ENCODE results near the gene LEMD2. TPM values are rescaled to one million over a fixed set of nuclear protein-coding genes. Genes with fewer than 3 reads are reported as not detected.

Gene LEMD2
- polyA plus RNA-seq, 1 of the 3 experiments (the other 2 are of a cell fraction) = 56.5 TPM

DNA sequence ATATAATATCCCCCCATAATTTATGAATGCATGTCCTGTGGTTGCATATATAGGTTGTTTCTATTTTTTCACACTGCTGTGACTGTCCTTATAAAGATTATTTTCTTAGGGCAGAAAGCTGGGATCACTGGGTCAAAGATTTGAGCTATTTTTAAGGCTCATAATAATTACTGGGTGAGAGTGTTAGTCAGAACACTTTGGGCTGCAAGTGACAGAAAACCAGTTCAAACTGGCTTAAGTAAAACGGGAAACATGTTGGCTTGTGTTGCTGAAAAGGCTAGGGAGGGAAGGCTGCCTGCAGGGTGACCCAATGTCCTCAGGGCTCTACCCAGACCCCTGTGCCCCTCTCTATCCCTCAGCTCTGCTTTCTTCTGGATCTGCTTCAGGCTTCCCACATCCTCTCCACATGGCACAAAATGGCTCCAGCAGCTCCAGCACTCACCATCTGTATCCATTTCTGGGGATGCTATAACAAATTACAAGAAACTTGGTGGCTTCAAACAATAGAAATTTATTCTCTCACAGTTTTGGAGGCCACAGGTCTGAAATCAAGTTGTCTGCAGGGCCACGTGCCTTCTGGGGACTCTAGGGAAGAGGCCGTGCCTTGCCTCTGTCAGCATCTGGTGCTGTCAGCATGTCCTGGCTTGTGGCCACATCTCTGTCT, 48.0 kb upstream of the LEMD2 start:
- H3K4me2 ChIP-seq = no peak overlapping the region
- no peaks in the 10 kb centered on the region for H3K9me3 ChIP-seq
- no peak overlapping the region for H3K4me3 ChIP-seq (ENCODE audit: low read depth in 2 of 2, low read length in 1 of 2)
- peaks cover 20 to 30% of the 10 kb centered on the region in 2 experiments; a peak in 3 of 4 replicates for H3K4me1 ChIP-seq (ENCODE audit: control insufficient read depth in 1 of 2, insufficient read depth in 2 of 2, low read depth in 1 of 2, low read length in 1 of 2)
- no peak for DNase-seq
- CTCF ChIA-PET = interaction anchor here (2.4 kb wide), 1 partner anchor 65 kb away, joined by 9 read pairs; no protein-coding TSS in a partner anchor
- POLR2A ChIA-PET = no interaction called here
- H4K20me1 ChIP-seq (ENCODE audit: insufficient read depth) = no peaks in the 10 kb centered on the region
- WGBS (ENCODE audit: low lambda C conversion rate) = 92% methylated on average over 3 of the region's 3 CpGs
- no peak overlapping the region for H3K27ac ChIP-seq (ENCODE audit: low read depth in 2 of 2, low read length in 1 of 2)
- H3K36me3 ChIP-seq (replicated peaks in 1 of 2; ENCODE audit: control insufficient read depth in 1 of 2, insufficient read depth in 2 of 2, low read length in 1 of 2) = no peaks in the 10 kb centered on the region
- H3F3A ChIP-seq (replicated peaks; ENCODE audit: insufficient read depth) = peaks cover 11% of the 10 kb centered on the region
- H3K9ac ChIP-seq = no peak overlapping the region
- H3K79me2 ChIP-seq (ENCODE audit: insufficient read depth) = no peaks in the 10 kb centered on the region
- no peaks in the 10 kb centered on the region for H3K9me2 ChIP-seq
- TF ChIP-seq FOXM1 (IDR thresholded peaks at IDR 0.05; ENCODE audit: low read depth) = no peak
- no peak for TF ChIP-seq ELF1 (IDR thresholded peaks at IDR 0.05)
- TF ChIP-seq NFIC (IDR thresholded peaks at IDR 0.05; ENCODE audit: borderline replicate concordance) = no peak
- no peaks in the 10 kb centered on the region for H3K27me3 ChIP-seq (ENCODE audit: insufficient read depth)
- no peak overlapping the region for H2AFZ ChIP-seq (ENCODE audit: low read depth)

DNA sequence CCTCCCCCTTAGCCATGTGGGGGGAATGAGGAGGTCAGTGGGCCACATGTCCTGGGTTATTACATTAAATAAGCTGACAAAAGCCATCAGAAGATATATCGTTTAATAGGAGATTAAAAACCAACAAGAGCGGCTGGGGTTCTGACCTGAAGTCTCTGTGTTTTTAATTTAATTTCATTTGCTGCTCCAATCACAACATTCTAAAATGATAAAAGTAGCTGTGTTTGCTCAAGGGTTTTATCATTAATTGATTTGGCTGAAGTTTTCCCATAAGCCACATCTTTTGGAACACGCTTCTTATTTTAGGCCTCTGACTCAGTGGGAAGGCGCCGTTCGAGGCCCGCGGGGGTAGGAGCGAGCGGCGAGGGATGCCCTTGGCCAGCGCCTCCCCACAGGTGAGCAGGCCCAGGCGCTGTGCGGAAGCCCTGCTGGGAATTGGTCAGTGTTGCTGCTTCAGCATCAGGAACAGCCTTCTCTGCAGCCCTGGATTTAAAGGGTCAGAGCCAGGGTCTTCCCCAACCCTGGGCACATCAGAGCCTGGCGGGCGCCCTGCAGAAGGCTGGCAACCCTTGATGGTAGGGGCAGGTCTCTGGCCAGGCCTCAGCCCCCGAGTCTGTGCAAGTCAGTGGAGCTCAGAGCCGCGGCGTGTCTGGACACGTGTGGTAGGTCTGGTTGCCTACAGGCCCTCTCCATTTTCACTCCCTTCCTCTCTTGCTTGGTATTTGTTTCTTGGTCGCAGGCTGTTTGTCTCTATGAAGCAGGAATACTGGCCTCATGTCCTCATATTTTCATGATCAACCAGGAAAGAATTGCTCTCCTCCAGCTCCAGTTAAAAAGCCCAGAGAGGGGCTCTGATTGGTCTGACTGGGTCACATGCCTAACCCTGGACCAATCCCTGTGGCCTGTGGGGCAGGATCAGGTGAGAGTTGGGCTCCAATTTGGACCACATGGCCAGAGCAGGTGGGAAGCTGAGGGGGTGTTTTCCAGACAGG, 45.8 kb upstream of the LEMD2 start:
- H3K4me2 ChIP-seq = no peak overlapping the region
- POLR2A ChIA-PET = no interaction called here
- H3K27ac ChIP-seq (ENCODE audit: low read depth in 2 of 2, low read length in 1 of 2) = peak overlapping the region in 1 of 2 experiments; percentile 64; a peak in 2 of 4 replicates
- no peaks in the 10 kb centered on the region for H3K9me3 ChIP-seq
- no peaks in the 10 kb centered on the region for H4K20me1 ChIP-seq (ENCODE audit: insufficient read depth)
- peaks cover 3% of the 10 kb centered on the region for H3F3A ChIP-seq (replicated peaks; ENCODE audit: insufficient read depth)
- peak; percentile 68 for DNase-seq
- H3K79me2 ChIP-seq (ENCODE audit: insufficient read depth) = no peaks in the 10 kb centered on the region
- no peaks in the 10 kb centered on the region; the same call in 1 of the 2 replicates for H3K27me3 ChIP-seq (ENCODE audit: insufficient read depth)
- H3K9me2 ChIP-seq = no peaks in the 10 kb centered on the region
- H3K9ac ChIP-seq = no peak overlapping the region
- TF ChIP-seq, protein P1, sequence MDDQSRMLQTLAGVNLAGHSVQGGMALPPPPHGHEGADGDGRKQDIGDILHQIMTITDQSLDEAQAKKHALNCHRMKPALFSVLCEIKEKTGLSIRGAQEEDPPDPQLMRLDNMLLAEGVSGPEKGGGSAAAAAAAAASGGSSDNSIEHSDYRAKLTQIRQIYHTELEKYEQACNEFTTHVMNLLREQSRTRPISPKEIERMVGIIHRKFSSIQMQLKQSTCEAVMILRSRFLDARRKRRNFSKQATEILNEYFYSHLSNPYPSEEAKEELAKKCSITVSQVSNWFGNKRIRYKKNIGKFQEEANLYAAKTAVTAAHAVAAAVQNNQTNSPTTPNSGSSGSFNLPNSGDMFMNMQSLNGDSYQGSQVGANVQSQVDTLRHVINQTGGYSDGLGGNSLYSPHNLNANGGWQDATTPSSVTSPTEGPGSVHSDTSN (IDR thresholded peaks at IDR 0.05) = no peak
- TF ChIP-seq GATA2 (CRISPR knock-in tag; IDR thresholded peaks at IDR 0.05) = peak; percentile 63
- TF ChIP-seq, protein P2, sequence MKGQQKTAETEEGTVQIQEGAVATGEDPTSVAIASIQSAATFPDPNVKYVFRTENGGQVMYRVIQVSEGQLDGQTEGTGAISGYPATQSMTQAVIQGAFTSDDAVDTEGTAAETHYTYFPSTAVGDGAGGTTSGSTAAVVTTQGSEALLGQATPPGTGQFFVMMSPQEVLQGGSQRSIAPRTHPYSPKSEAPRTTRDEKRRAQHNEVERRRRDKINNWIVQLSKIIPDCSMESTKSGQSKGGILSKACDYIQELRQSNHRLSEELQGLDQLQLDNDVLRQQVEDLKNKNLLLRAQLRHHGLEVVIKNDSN (IDR thresholded peaks at IDR 0.05; ENCODE audit: borderline replicate concordance, low read depth) = peak; percentile 66; the same call in 1 of the 2 replicates
- H3K36me3 ChIP-seq (replicated peaks in 1 of 2; ENCODE audit: control insufficient read depth in 1 of 2, insufficient read depth in 2 of 2, low read length in 1 of 2) = no peaks in the 10 kb centered on the region
- CTCF ChIA-PET = interaction anchor here (1.0 to 1.8 kb wide), 4 partner anchors 15 to 329 kb away, joined by 3 to 6 read pairs (median 4); no protein-coding TSS in a partner anchor
- H2AFZ ChIP-seq (ENCODE audit: low read depth) = no peak overlapping the region
- H3K4me3 ChIP-seq (ENCODE audit: low read depth in 2 of 2, low read length in 1 of 2) = no peak overlapping the region
- WGBS (ENCODE audit: low lambda C conversion rate) = 81% methylated on average over 17 of the region's 22 CpGs
- H3K4me1 ChIP-seq (ENCODE audit: control insufficient read depth in 1 of 2, insufficient read depth in 2 of 2, low read depth in 1 of 2, low read length in 1 of 2) = peaks cover 10 to 23% of the 10 kb centered on the region in 2 experiments; a peak in 3 of 4 replicates
